GM21423 (cell line): ENCODE results near the gene CLEC17A.
"Not testable (repeated sequence)": the region's sequence is repeated elsewhere in the genome, so short reads cannot be mapped to it uniquely, and the experiment has no call there.

ENCODE experiments used
- ATAC-seq: cut with Tn5 transposase; IDR thresholded peaks from one replicate; pipeline ENCODE4 v1.9.1; 2021; ENCODE audit warnings: mild to moderate bottlenecking, moderate library complexity; ENCODE audit not compliant: unreplicated experiment

CLEC17A gene

GRCh38 chr19:14577264-14577663, 5.6 kb upstream of the CLEC17A start:
- ATAC-seq = no peak

DNA sequence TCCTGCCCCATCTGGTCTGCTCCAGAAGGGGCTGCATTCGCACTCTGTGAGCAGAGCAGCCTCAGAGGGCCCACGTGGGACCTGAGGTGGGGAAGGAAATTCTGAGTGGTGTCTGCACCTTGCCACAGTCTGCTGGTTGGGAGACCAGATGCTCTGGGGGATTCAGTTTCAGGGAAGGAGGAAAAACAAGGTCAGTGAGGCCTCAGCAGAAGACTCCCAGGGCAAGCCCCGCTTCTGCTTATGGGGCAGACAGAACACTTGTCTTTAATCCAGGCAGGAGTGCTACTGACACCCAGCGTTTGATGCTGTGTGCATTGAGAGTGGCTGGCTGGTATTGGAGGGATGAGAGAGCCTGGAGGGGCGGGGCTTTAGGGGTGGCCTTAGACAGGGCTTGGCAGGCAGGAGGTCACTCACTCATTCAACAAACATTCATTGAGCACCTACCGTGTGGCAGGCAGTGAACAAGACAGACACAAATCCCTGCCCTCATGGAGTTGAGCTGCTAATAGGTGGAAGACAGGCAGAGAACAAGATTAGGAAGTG, 4.9 kb upstream of the CLEC17A start:
- ATAC-seq = peak; percentile 33

DNA sequence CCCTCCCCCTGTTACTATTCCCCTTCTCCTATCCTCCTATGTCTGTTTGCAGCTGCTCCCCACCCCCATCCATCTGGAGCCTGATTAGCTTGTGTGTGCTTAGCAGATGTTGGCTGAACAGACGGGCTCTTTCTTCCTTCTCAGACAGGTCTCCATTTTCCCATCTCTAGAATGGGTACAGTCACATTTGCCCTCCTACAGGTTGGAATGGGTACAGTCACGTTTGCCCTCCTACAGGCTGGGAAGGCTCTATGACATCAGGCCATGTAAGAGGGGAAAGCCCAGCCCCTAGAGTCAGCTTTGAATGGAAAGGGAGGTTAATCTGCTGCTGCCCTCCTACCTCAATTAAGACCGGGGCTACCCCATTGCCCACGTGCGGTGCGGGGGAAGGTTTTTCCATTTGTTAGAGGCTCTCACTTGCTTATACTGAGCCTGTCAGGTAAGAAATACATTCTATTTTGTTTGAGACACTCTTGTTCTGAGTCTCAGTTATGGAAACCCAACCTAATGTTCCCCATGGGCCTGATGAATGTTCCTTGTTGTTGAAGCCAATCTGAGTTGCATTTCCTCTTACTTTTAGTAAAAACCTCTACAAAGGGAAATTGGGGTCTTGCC, 2.2 kb upstream of the CLEC17A start:
- ATAC-seq = no peak

- not testable (repeated sequence) for ATAC-seq
Observed at GRCh38 chr19:14584372-14584771, 1.5 kb downstream of the CLEC17A start.

DNA sequence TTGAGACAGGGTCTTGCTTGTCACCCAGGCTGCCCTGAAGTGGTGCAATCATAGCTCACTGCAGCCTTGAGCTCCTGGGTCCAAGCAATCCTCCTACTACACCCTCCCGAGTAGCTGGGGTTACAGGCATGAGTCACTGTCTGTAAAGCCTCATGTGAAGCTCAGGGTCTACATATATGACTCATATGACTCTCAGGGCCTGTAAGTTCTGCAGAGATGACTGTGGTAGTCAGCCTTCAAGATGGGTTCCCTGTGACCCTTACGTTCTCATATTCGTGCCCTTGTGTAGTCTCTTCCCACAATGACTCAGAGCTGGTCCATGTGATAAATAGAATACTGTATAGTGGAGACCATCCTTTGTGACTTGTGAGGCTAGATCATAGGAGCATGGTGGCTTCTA, 2.3 kb downstream of the CLEC17A start:
- ATAC-seq = peak; percentile 65

GRCh38 chr19:14589433-14589832, 6.5 kb downstream of the CLEC17A start:
- ATAC-seq = not testable (repeated sequence)

GRCh38 chr19:14595558-14595957, 12.7 kb downstream of the CLEC17A start:
- ATAC-seq = no peak

DNA sequence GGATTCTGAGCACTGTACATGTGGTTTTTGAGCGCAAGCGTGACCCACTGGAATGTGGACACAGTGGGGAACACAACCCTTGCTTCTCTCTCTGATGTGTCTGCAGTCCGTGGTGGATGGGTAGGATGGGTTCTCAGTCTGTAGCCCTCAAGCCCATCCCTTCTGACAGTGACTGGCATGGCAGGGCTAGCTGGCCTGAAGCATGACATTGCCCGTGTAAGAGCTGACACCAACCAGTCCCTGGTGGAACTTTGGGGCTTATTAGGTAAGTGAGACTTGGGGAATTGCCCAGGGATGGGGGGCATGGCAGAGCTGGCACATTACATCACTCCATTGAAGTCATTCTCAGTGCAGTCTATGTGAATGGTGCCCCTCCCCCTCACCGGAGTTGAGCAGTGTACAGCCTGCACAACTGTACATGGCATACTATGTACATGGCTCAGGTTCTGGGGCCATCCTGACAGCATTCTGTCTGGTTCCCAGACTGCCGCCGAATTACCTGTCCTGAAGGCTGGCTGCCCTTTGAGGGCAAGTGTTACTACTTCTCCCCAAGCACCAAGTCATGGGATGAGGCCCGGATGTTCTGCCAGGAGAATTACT, 16.8 kb downstream of the CLEC17A start:
- ATAC-seq = no peak

- ATAC-seq = peak; percentile 82
Observed at GRCh38 chr19:14603990-14604387, 21.1 kb downstream of the CLEC17A start.

DNA sequence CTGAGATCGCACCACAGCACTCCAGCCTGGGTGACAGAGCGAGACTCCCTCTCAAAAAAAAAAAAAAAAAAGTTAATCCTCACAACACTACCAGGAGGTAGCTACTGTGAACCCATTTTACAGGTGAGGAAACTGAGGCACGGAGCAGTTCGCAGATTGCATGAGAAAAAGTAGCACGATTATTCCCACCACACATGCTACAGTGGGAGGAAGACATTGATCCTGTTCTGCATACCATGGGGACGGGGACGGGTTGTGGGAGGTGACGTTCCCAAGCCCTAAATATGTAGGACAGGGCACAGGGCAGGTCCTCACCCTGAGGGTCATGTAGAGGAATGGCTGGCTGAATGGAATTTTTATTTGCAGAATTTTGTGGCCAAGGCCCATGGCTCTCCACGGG, 23.7 kb downstream of the CLEC17A start:
- ATAC-seq = no peak

GRCh38 chr19:14611051-14611450, 28.2 kb downstream of the CLEC17A start:
- no peak for ATAC-seq

DNA sequence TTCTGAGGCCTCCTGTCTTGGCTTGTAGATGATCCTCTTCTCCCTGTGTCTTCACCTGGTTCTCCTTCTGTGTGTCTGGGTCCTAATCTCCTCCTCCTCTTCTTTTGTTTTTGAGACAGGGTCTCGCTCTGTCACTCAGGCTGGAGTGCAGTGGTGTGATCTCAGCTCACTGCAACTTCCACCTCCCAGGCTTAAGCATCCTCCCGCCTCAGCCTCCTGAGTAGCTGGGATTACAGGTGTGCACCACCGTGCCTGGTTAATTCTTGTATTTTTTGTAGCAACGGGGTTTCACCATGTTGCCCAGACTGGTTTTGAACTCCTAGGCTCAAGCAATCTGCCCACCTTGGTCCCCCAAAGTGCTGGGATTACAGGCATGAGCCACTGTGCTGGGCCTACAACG, 29.4 kb downstream of the CLEC17A start:
- ATAC-seq = not testable (repeated sequence)

- no peak for ATAC-seq
Observed at GRCh38 chr19:14612657-14613056, 29.8 kb downstream of the CLEC17A start.

DNA sequence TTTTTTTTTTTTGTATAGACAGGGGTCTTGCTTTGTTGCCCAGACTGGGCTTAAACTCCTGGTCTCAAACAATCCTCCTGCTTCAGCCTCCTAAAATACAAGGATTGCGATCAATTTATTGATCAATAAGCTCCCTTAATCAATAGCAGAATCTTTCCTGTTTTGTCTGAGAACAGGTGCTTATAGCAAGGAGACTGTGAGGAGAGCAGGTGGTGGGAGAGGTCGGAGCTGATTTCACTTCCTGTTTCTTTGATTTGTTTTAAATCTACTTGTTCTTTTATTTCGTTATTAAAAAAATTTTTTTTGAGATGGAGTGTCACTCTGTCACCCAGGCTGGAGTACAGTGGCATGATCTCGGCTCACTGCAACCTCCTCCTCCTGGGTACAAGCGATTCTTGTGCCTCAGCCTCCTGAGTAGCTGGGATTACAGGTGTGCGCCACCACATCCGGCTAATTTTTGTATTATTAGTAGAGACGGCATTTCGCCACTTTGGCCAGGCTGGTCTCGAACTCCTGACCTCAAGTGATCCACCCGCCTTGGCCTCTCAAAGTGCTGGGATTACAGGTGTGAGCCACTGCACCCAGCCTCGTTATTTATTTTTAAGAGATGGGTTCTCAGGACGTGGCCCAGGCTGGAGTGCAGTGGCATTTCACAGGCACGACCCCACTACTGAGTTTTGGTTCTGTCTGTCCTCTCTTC, 30.7 kb downstream of the CLEC17A start:
- not testable (repeated sequence) for ATAC-seq

DNA sequence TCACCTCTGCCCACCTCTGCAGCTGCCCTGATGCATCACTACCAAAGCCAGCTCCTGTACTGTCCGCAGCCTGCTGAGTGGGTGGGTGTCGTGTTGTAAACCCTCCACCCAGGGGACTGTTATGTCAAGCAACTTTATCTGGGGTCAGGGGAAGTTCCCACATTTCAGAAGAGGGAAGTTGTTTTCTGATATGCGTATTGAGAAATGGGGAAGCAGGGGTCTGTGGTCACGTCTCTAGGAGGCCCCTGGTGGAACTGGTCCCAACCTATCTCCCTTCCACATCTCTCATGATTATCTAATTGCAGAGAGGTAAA, 31.2 kb downstream of the CLEC17A start:
- no peak for ATAC-seq

DNA sequence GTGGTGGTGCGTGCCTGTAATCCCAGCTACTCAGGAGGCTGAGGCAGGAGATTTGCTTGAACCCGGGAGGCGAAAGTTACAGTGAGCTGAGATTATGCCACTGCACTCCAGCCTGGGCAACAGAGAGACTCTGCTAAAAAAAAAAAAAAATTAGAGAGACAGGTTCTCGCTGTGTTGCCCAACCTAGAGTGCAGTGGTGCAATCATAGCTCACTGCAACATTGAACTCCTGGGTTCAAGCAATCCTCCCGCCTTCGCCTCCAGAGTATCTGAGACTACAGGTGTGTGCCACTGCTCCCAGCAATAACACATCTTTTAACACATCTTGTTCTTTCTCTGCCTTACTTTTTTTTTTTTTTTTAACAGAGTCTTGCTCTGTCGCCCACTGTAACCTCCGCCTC, 32.7 kb downstream of the CLEC17A start:
- no peak for ATAC-seq

DNA sequence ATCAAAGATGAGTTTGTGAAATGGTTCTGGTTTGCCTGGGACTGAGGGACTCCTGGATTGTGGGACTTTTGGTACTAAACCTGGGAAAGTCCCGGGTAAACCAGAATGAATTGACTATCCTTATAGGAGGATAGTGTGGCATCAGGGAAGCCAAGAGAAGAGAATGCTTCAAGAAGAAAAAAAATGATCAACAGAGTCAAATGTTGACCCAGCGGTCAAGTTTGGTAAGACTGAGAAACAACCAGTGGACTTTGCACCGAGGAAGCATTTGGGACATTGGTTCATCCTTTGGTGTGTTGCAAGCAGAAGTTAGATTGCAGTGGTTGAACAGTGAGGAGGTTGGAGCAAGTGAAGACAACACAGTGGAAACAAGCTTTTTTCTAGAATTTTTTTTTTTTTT, 33.5 kb downstream of the CLEC17A start:
- ATAC-seq = no peak

- ATAC-seq = no peak
Observed at GRCh38 chr19:14619404-14619803, 36.5 kb downstream of the CLEC17A start.

GRCh38 chr19:14624491-14624890, 41.6 kb downstream of the CLEC17A start:
- not testable (repeated sequence) for ATAC-seq

GRCh38 chr19:14629557-14629956, 46.7 kb downstream of the CLEC17A start:
- ATAC-seq = no peak

DNA sequence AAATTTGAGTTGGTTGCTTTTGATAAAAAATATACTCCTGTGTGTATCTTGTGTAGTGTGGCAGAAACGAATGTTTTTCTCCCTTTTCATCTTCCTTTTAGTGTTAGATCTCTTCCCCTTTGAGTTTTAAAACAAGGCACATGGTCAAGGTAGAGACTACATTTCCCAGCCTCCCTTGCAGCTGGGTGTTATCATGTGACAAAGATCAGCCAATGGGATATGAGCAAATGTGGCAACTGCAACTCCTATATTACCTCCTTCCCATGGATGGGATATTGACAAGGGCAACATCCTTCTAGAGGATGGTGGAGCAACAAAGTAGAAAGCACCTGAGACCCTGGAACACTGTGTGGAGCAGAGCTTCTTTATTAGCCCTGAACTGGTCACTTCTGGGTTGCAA, 49.4 kb downstream of the CLEC17A start:
- no peak for ATAC-seq
